ENCODE measurements around the gene AMMECR1L. TPM values are rescaled to one million over a fixed set of nuclear protein-coding genes. Genes with fewer than 3 reads are reported as not detected.
"Not testable (repeated sequence)": the region's sequence is repeated elsewhere in the genome, so short reads cannot be mapped to it uniquely, and the experiment has no call there.

The AMMECR1L gene
- total RNA-seq (13.2 TPM), polyA plus RNA-seq (12.2 TPM)

DNA sequence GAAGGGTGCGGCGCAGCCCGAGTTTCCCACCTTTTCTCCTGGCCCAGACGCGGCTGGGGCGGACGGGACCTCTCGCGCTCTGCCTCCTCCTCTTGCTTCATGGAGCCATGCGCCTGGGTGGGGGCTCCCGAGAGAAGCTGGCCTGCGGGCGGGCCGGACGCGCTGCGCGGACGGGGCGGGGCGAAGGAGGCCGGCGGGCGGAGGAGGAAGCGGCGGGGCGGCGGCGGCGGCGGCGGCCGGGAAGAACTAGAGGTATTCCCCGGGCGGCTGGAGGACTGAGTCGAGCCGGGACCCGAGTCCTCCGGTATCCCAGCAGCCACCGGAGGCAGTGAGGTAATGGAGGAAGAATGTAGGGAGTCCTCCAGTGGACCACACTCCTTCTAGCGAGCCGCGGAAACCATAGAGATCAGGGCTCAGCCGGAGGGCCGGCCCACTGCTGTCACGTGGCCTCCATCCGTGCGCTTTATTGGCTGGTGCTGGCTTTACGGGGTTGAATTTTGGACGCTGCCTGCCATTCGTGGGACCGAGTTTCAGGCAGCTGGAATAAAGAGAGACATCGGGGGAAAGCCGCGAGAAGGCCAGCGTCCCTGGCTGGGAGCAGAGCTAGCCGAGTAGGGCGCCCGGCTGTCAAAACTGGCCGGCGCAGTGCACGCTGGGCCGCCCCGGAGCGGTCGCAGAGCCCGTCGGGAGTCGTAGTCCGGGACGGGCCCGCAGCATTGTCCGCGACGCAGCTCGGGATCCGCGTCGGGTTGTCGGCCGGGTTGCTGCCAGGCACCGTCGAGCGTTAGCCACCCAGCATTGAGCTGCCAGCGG lies at the start of gene AMMECR1L:
AMMECR1L (minus strand) TSS at position 177 of the 813 bp plus-strand sequence. CDS start 11,722 bp downstream, outside the sequence.
- 0% methylated on average over 67 of the region's 85 CpGs for WGBS
- peak; percentile 18 for DNase-seq (ENCODE audit: extremely low spot score)
- not testable (repeated sequence) for H3K4me1 ChIP-seq (ENCODE audit: insufficient read depth); H3K36me3 ChIP-seq (ENCODE audit: insufficient read depth)
- peak within 1 kb of the TSS; percentile 44 for H3K4me3 ChIP-seq (ENCODE audit: low read depth, low read length)
- H3K27ac ChIP-seq (ENCODE audit: low read depth) = peak within 1 kb of the TSS; percentile 85

DNA sequence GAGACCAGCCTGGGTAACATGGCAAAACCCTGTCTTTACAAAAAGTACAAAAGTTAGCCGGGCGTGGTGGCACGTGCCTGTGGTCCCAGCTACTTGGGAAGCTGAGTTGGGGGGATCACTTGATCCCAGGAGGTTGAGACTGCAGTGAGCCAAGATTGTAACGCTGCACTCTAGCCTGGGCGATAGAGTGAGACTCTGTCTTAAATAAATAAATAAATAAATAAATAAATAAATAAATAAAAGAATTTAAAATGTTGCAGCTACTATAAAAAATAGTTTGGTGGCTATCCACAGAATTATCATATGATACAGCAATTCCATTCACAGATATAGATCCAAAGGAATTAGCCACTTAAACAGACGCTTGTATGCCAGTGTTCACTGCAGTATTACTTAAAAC lies 49.6 kb upstream of the AMMECR1L start:
- Histone ChIP-seq H3K36me3 (ENCODE audit: insufficient read depth) (no peaks in the 10 kb centered on the region), H3K27ac (ENCODE audit: low read depth) (no peak overlapping the region), H3K4me3 (ENCODE audit: low read depth, low read length) (no peak overlapping the region), H3K4me1 (ENCODE audit: insufficient read depth) (no peaks in the 10 kb centered on the region)
- no peak for DNase-seq (ENCODE audit: extremely low spot score)
- 88% methylated on average over 6 of the region's 6 CpGs for WGBS

DNA sequence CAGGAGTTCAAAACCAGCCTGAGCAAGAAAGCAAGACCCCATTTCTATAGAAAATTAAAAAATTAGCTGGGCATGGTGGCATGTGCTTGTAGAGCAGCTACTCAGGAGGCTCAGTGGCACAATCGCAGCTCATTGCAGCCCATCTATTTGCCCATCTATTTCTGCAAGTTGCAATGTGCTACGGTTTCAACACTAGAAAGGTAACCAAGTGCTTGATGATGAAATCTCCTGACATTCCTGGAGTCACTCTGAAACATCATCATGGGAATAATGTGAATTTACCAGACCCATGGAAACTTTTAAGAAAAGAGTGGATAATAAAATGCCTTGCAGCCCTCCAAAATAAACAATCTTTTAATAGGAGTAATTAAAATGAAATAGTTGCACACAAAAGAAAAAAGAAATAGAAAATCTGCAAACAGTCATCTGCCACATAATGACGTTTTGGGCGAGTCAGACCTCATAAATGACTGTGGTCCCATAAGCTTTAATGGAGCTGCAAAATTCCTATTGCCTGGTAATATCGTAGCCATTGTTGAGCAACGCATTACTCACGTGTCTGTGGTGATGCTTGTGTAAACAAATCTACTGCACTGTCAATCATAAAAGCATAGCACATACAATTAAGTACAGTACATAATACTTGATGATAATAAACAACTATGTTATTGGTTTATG lies 46.6 kb upstream of the AMMECR1L start:
- 60% methylated on average over 7 of the region's 7 CpGs for WGBS

DNA sequence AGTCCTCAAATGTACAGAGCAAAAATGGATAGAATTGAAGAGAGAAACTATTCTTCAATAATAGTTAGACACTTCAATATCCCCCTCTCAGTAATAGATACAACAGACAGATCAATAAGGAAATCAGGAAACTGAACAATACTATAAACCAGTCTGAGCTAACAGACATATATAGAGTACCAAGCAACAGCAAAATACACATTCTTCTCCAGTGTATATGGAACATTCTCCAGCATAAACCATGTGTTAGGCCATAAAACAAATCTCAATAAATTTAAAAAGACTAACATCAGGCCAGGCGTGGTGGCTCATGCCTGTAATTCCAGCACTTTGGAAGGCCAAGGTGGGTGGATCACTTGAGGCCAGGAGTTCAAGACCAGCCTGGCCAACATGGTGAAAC lies 43.7 kb upstream of the AMMECR1L start:
- H3K36me3 ChIP-seq (ENCODE audit: insufficient read depth) = no peaks in the 10 kb centered on the region
- no peak overlapping the region for H3K27ac ChIP-seq (ENCODE audit: low read depth)
- DNase-seq (ENCODE audit: extremely low spot score) = no peak
- H3K4me1 ChIP-seq (ENCODE audit: insufficient read depth) = no peaks in the 10 kb centered on the region
- H3K4me3 ChIP-seq (ENCODE audit: low read depth, low read length) = no peak overlapping the region
- WGBS = 66% methylated on average over 1 of the region's 1 CpG

More for the DNA sequence above, 46.6 kb upstream of the AMMECR1L start:
- no peak overlapping the region for H3K4me3 ChIP-seq (ENCODE audit: low read depth, low read length)
- no peaks in the 10 kb centered on the region for H3K36me3 ChIP-seq (ENCODE audit: insufficient read depth)
- no peak overlapping the region for H3K27ac ChIP-seq (ENCODE audit: low read depth)
- H3K4me1 ChIP-seq (ENCODE audit: insufficient read depth) = no peaks in the 10 kb centered on the region
- DNase-seq (ENCODE audit: extremely low spot score) = no peak

DNA sequence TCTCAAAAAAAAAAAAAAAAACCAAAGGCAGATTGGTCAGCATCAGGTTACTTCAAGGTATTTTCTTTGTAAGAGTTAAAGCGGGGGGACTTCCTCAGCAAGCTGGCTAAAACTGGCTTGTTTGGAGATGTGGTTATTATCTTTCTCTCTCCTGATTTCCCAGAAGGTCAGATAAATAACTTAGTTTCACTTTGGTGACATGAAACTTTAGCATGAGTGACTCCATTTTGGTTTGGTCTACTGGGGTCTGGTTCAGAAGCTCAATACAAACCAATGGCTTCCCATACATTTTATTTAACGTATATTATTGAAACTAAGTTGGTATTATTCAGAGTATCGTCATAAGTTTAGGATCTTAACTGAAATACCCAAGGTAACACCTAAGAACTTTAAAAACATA lies 41.6 kb upstream of the AMMECR1L start:
- Histone ChIP-seq H3K27ac (ENCODE audit: low read depth) (no peak overlapping the region), H3K36me3 (ENCODE audit: insufficient read depth) (no peaks in the 10 kb centered on the region), H3K4me3 (ENCODE audit: low read depth, low read length) (no peak overlapping the region), H3K4me1 (ENCODE audit: insufficient read depth) (no peaks in the 10 kb centered on the region)
- WGBS = 89% methylated on average over 3 of the region's 3 CpGs
- DNase-seq (ENCODE audit: extremely low spot score) = no peak

DNA sequence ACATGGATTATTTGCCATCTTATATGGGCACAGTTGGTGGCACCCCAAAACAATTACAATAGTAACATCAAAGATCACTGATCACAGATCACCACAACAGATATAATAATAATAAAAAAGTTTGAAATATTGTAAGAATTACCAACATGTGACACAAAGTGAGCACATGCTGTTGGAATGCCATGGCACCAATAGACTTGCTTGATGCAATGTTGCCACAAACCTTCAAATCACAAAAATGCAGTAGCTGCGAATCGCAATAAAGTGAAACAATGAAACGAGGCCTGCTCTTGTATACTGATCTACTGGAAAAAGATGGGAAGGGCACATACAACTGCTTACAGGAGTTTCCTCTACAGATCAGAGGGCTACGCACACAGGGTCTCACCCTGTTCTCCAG lies 32.2 kb upstream of the AMMECR1L start:
- Histone ChIP-seq H3K36me3 (ENCODE audit: insufficient read depth) (no peaks in the 10 kb centered on the region), H3K4me1 (ENCODE audit: insufficient read depth) (no peaks in the 10 kb centered on the region), H3K27ac (ENCODE audit: low read depth) (no peak overlapping the region), H3K4me3 (ENCODE audit: low read depth, low read length) (no peak overlapping the region)
- no peak for DNase-seq (ENCODE audit: extremely low spot score)
- WGBS = 95% methylated on average over 4 of the region's 4 CpGs

DNA sequence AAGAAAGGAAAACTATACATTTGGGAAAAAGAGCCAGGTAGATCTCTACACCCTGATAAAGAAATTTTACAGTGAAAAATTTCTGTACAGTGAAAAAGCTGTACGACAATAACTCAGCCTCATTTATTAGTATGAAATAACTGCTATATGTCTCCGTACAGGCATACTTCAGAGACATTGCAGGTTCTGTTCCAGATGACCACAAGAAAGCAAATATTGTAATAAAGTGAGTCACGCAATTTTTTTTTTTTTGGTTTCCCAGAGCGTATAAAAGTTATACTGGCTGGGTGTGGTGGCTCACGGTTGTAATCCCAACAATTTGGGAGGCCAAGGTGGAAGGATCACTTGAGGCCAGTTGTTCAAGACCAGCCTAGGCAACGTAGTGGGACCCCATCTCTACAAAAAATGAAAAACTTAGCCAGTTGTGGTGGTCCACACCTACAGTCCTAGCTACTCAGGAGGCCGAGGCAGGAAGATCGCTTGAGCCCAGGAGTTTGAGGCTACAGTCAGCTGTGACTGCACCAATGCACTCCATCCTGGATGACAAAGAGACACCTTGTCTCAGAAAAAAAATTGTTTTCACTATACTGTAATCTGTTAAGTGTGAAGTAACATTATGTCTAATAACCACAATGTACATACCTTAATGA lies 28.2 kb upstream of the AMMECR1L start:
- 84% methylated on average over 8 of the region's 8 CpGs for WGBS
- no peak for DNase-seq (ENCODE audit: extremely low spot score)
- H3K4me1 ChIP-seq (ENCODE audit: insufficient read depth) = no peaks in the 10 kb centered on the region

DNA sequence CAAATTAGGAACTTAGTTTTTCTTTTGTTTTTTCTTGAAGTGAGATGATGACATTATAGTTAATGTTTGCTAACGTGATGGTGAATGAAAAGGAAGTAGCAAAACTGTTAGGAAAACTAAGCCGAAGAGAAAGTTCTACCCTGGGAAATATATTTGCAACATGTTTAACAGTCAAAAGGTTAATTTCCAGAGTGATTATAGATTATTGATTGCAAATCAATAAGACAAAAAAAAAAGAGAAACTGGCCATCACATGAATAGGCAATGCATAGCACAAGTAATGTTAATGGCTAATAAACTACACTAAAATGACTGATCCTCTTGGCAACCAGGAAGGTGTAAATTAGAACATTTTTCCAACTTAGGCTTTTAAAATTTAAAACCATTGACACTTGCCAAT lies 26.0 kb upstream of the AMMECR1L start:
- WGBS = 77% methylated on average over 2 of the region's 2 CpGs
- DNase-seq (ENCODE audit: extremely low spot score) = no peak
- no peaks in the 10 kb centered on the region for H3K36me3 ChIP-seq (ENCODE audit: insufficient read depth)
- no peak overlapping the region for H3K27ac ChIP-seq (ENCODE audit: low read depth)
- no peak overlapping the region for H3K4me3 ChIP-seq (ENCODE audit: low read depth, low read length)
- no peaks in the 10 kb centered on the region for H3K4me1 ChIP-seq (ENCODE audit: insufficient read depth)

More for the DNA sequence above, 28.2 kb upstream of the AMMECR1L start:
- no peaks in the 10 kb centered on the region for H3K36me3 ChIP-seq (ENCODE audit: insufficient read depth)
- H3K4me3 ChIP-seq (ENCODE audit: low read depth, low read length) = no peak overlapping the region
- no peak overlapping the region for H3K27ac ChIP-seq (ENCODE audit: low read depth)

DNA sequence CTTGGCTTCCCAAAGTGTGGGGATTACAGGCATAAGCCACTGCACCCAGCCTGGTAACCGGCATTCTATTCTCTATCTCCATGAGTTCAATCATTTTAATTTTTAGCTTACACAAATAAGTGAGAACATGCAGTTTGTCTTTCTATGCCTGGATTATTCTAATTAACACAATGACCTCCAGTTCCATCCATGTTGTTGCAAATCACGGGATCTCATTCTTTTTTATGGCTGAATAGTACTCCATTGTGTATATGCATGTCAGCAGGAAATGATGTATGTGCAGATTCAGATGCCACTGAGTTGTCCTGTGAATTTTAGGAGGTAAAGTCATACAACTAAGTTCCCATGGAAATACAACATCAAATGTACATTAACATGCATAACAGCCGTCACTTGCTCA lies 24.7 kb upstream of the AMMECR1L start:
- Histone ChIP-seq H3K4me3 (ENCODE audit: low read depth, low read length) (no peak overlapping the region), H3K4me1 (ENCODE audit: insufficient read depth) (no peaks in the 10 kb centered on the region), H3K36me3 (ENCODE audit: insufficient read depth) (no peaks in the 10 kb centered on the region), H3K27ac (ENCODE audit: low read depth) (no peak overlapping the region)
- no peak for DNase-seq (ENCODE audit: extremely low spot score)
- WGBS = 97% methylated on average over 3 of the region's 3 CpGs

DNA sequence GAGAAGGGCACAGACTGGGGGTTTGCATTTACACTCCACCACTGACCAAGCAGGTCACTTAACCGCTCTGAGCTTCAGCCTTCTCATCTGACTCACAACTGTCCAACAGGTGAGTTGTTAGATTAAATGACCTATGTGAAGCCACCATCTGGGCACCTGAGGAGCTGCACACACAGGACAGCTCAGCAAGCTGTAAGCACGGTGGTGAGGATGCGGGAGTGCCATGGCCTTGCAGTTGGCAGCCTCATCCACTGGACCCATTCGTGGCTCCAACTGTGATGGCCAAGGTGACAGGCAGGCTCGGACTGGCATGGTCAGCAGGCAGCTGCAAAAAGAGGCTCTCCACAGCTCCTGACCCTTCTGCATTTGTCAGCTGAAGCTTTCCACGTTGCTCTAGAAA lies 23.3 kb upstream of the AMMECR1L start:
- Histone ChIP-seq H3K36me3 (ENCODE audit: insufficient read depth) (no peaks in the 10 kb centered on the region), H3K4me1 (ENCODE audit: insufficient read depth) (no peaks in the 10 kb centered on the region), H3K27ac (ENCODE audit: low read depth) (no peak overlapping the region), H3K4me3 (ENCODE audit: low read depth, low read length) (no peak overlapping the region)
- 69% methylated on average over 6 of the region's 6 CpGs for WGBS
- DNase-seq (ENCODE audit: extremely low spot score) = no peak

DNA sequence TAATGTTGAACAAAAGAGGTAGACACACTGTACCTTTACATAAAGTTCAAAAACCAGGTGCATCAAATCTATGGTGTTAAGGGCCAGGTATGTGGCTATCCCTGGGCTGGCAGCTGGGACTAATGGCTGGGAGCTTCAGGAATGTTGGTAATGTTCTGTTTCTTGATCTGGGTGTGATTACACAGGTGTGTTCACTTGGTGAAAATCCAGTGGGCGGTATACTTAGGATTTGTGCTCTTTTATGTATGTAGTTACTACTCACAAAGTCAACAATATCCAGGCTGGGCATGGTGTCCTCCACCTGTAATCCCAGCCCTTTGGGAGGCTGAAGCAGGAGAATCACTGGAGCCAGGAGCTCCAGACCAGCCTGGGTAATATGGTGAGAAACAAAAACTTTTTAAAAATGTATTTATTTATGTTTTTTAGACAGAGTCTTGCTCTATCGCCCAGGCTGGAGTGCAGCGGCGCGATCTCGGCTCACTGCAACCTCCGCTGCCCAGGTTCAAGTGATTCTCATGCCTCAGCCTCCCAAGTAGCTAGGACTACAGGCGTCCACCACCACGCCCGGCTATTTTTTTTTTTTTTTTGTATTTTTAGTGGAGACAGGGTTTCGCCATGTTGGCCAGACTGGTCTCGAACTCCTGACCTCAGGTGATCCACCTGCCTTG lies 22.1 kb upstream of the AMMECR1L start:
- H3K4me3 ChIP-seq (ENCODE audit: low read depth, low read length); DNase-seq (ENCODE audit: extremely low spot score); H3K36me3 ChIP-seq (ENCODE audit: insufficient read depth); H3K27ac ChIP-seq (ENCODE audit: low read depth); H3K4me1 ChIP-seq (ENCODE audit: insufficient read depth): not testable (repeated sequence)
- WGBS = 95% methylated on average over 12 of the region's 12 CpGs

DNA sequence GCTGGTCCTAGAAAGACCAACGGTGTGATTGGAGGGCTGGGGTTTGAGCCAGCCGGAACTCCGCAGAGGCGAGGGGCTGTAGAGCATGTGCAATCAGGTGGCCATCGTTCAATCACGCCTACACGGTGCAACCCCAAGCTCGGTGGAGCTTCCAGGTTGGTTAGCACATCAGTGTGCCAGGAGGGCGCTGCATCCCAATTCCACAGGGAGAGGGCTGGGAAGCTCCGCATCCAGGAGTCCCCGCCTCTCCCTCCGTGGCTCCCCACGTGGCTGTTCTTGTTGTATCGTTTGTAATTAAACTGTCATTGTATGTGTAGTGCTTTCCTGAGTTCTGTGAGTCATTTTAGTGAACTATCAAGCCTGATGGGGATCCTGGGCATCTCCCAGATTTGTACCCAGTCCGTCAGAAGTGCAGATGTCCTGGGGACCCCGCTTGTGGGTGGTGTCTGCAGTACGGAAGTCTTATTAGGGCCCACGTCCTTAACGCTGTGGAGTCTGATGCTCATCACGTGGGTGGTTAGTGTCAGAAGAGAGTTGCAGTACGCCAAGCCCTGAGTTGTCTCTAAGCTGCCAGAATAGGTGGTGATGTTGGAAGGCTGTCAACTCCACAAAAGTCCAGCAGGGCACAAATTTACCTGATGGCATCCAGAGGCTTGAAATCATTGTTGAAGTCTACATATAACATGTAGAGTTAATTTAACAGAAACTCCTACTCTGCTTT lies 20.6 kb upstream of the AMMECR1L start:
- Histone ChIP-seq H3K4me3 (ENCODE audit: low read depth, low read length) (no peak overlapping the region), H3K36me3 (ENCODE audit: insufficient read depth) (no peaks in the 10 kb centered on the region), H3K27ac (ENCODE audit: low read depth) (no peak overlapping the region), H3K4me1 (ENCODE audit: insufficient read depth) (no peaks in the 10 kb centered on the region)
- no peak for DNase-seq (ENCODE audit: extremely low spot score)
- WGBS = 53% methylated on average over 21 of the region's 21 CpGs
